Measurements from ENCODE around the gene STAC.

Gene STAC

DNA sequence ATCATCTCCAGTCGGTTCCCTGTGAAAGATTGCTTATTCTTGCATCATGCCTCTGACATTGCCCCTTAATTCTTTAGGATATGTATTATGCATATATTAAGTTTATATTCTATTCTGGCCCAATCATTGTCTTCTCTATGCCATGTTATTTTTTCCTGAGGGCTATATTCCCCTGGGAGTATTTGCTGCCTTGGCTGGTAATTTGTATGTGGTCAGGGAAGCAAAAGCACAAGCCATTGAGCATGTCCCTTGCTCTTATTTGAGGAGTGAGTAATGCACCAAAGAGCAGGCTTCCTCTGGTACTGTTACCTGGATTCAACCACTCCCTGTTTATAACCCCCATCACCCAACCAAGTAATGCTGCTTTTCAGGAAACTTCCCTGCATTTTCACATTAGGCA is 36.3 kb downstream of the STAC start:
- Histone ChIP-seq H3K4me1 (ENCODE audit: control insufficient read depth, insufficient read depth, low read length) (no peaks in the 10 kb centered on the region), H3K27me3 (ENCODE audit: control insufficient read depth, insufficient read depth, low read length) (no peaks in the 10 kb centered on the region), H3K4me3 (ENCODE audit: low read depth, low read length) (no peak overlapping the region), H3K9me3 (ENCODE audit: control insufficient read depth, insufficient read depth, low read length) (no peaks in the 10 kb centered on the region), H3K36me3 (ENCODE audit: control insufficient read depth, insufficient read depth, low read length) (no peaks in the 10 kb centered on the region), H3K9ac (ENCODE audit: low read depth, low read length) (no peak overlapping the region)

GRCh38 chr3:36417237-36417636 is 36.9 kb downstream of the STAC start:
- Histone ChIP-seq H3K36me3 (ENCODE audit: control insufficient read depth, insufficient read depth, low read length) (no peaks in the 10 kb centered on the region), H3K27me3 (ENCODE audit: control insufficient read depth, insufficient read depth, low read length) (no peaks in the 10 kb centered on the region), H3K9ac (ENCODE audit: low read depth, low read length) (no peak overlapping the region), H3K4me3 (ENCODE audit: low read depth, low read length) (no peak overlapping the region), H3K4me1 (ENCODE audit: control insufficient read depth, insufficient read depth, low read length) (no peaks in the 10 kb centered on the region), H3K9me3 (ENCODE audit: control insufficient read depth, insufficient read depth, low read length) (no peaks in the 10 kb centered on the region)

DNA sequence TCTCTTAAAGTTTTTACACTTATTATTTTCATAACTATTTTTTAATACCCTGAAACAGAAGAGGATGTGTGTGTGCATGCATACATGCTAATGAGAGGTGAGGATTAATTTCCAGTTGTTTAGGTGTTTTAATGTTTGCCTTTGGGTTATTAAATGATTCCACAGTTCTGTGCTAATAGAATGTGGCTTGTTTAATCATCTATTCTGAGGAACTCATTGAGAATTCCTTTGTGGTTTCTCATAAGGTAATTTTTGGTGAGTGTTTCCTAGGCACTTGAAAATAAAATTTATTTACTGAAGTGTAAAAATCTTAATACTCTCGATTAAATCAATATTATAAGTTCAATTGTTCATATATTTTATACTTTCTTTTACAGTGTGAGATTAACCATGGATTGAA is 38.0 kb downstream of the STAC start:
- H3K9ac ChIP-seq (ENCODE audit: low read depth, low read length) = no peak overlapping the region

GRCh38 chr3:36428445-36428844 is 48.1 kb downstream of the STAC start:
- H3K27me3 ChIP-seq (ENCODE audit: control insufficient read depth, insufficient read depth, low read length) = no peaks in the 10 kb centered on the region
- H3K36me3 ChIP-seq (ENCODE audit: control insufficient read depth, insufficient read depth, low read length) = no peaks in the 10 kb centered on the region
- H3K9ac ChIP-seq (ENCODE audit: low read depth, low read length) = no peak overlapping the region

More for the DNA sequence above, 38.0 kb downstream of the STAC start:
- no peaks in the 10 kb centered on the region for H3K9me3 ChIP-seq (ENCODE audit: control insufficient read depth, insufficient read depth, low read length)
- H3K4me1 ChIP-seq (ENCODE audit: control insufficient read depth, insufficient read depth, low read length) = no peaks in the 10 kb centered on the region
- H3K4me3 ChIP-seq (ENCODE audit: low read depth, low read length) = no peak overlapping the region
- no peaks in the 10 kb centered on the region for H3K27me3 ChIP-seq (ENCODE audit: control insufficient read depth, insufficient read depth, low read length)
- no peaks in the 10 kb centered on the region for H3K36me3 ChIP-seq (ENCODE audit: control insufficient read depth, insufficient read depth, low read length)

DNA sequence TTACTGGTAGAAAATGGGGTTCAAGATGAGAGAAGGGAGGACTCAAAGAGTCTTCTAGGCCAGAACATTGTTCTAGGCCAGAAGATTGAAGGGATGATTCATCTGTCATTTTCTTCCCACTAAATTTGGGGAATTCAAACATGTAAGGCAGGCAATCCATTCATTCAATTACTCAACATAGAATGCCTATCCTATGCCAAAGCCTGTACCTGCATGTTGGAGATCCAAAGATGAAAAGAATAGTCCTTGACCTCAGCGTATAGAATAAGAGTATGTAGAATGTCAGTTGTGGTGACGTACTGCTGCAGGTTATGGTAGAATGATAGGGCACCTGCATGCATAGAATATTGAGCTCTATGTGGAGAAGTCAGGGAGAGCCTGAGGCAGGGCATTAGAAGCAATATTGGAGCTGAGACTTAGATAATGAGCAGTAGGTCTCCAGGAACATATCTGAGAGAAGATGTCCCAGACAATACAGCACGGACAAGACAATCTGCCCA is 49.7 kb downstream of the STAC start:
- H3K36me3 ChIP-seq (ENCODE audit: control insufficient read depth, insufficient read depth, low read length) = no peaks in the 10 kb centered on the region
- no peaks in the 10 kb centered on the region for H3K9me3 ChIP-seq (ENCODE audit: control insufficient read depth, insufficient read depth, low read length)
- no peaks in the 10 kb centered on the region for H3K27me3 ChIP-seq (ENCODE audit: control insufficient read depth, insufficient read depth, low read length)
- no peaks in the 10 kb centered on the region for H3K4me1 ChIP-seq (ENCODE audit: control insufficient read depth, insufficient read depth, low read length)
- H3K9ac ChIP-seq (ENCODE audit: low read depth, low read length) = no peak overlapping the region
- H3K4me3 ChIP-seq (ENCODE audit: low read depth, low read length) = no peak overlapping the region

More at GRCh38 chr3:36428445-36428844, 48.1 kb downstream of the STAC start:
- H3K9me3 ChIP-seq (ENCODE audit: control insufficient read depth, insufficient read depth, low read length) = no peaks in the 10 kb centered on the region
- no peaks in the 10 kb centered on the region for H3K4me1 ChIP-seq (ENCODE audit: control insufficient read depth, insufficient read depth, low read length)
- H3K4me3 ChIP-seq (ENCODE audit: low read depth, low read length) = no peak overlapping the region

DNA sequence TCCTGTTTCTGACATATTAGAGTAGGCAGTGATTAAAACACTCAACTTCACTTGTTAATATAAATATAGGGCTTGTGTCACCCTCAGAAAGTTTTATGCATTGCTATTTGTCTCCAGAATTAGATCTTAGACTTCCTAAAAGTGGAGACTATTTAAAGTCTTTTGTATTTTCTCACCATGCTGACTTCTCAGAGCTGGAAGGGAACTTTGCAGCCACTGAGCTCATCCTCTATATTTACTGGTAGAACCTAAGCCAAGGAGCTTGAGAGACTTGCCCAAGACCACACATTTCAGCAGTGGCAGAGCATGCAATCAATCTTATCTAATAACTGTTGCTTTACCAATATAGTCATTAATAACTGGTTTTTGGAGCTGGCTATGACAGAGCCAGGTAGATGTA is 53.2 kb downstream of the STAC start:
- H3K27me3 ChIP-seq (ENCODE audit: control insufficient read depth, insufficient read depth, low read length) = no peaks in the 10 kb centered on the region
- H3K4me1 ChIP-seq (ENCODE audit: control insufficient read depth, insufficient read depth, low read length) = no peaks in the 10 kb centered on the region
- H3K9ac ChIP-seq (ENCODE audit: low read depth, low read length) = no peak overlapping the region
- H3K4me3 ChIP-seq (ENCODE audit: low read depth, low read length) = no peak overlapping the region
- H3K9me3 ChIP-seq (ENCODE audit: control insufficient read depth, insufficient read depth, low read length) = no peaks in the 10 kb centered on the region
- no peaks in the 10 kb centered on the region for H3K36me3 ChIP-seq (ENCODE audit: control insufficient read depth, insufficient read depth, low read length)

GRCh38 chr3:36434687-36435426 is 54.6 kb downstream of the STAC start:
- Histone ChIP-seq H3K9me3 (ENCODE audit: control insufficient read depth, insufficient read depth, low read length) (no peaks in the 10 kb centered on the region), H3K36me3 (ENCODE audit: control insufficient read depth, insufficient read depth, low read length) (no peaks in the 10 kb centered on the region), H3K9ac (ENCODE audit: low read depth, low read length) (no peak overlapping the region), H3K4me1 (ENCODE audit: control insufficient read depth, insufficient read depth, low read length) (no peaks in the 10 kb centered on the region), H3K27me3 (ENCODE audit: control insufficient read depth, insufficient read depth, low read length) (no peaks in the 10 kb centered on the region), H3K4me3 (ENCODE audit: low read depth, low read length) (no peak overlapping the region)

GRCh38 chr3:36443028-36443686 is 62.9 kb downstream of the STAC start:
- Histone ChIP-seq H3K4me3 (ENCODE audit: low read depth, low read length) (no peak overlapping the region), H3K9me3 (ENCODE audit: control insufficient read depth, insufficient read depth, low read length) (no peaks in the 10 kb centered on the region), H3K27me3 (ENCODE audit: control insufficient read depth, insufficient read depth, low read length) (no peaks in the 10 kb centered on the region), H3K36me3 (ENCODE audit: control insufficient read depth, insufficient read depth, low read length) (peaks cover 2% of the 10 kb centered on the region), H3K4me1 (ENCODE audit: control insufficient read depth, insufficient read depth, low read length) (no peaks in the 10 kb centered on the region), H3K9ac (ENCODE audit: low read depth, low read length) (no peak overlapping the region)

- Histone ChIP-seq H3K36me3 (ENCODE audit: control insufficient read depth, insufficient read depth, low read length) (peaks cover 2% of the 10 kb centered on the region), H3K4me3 (ENCODE audit: low read depth, low read length) (no peak overlapping the region), H3K9ac (ENCODE audit: low read depth, low read length) (no peak overlapping the region), H3K9me3 (ENCODE audit: control insufficient read depth, insufficient read depth, low read length) (no peaks in the 10 kb centered on the region), H3K27me3 (ENCODE audit: control insufficient read depth, insufficient read depth, low read length) (no peaks in the 10 kb centered on the region), H3K4me1 (ENCODE audit: control insufficient read depth, insufficient read depth, low read length) (no peaks in the 10 kb centered on the region)
Observed at GRCh38 chr3:36444909-36445308, 64.6 kb downstream of the STAC start.

- H3K36me3 ChIP-seq (ENCODE audit: control insufficient read depth, insufficient read depth, low read length) = peaks cover 2% of the 10 kb centered on the region
- H3K9ac ChIP-seq (ENCODE audit: low read depth, low read length) = no peak overlapping the region
- no peaks in the 10 kb centered on the region for H3K27me3 ChIP-seq (ENCODE audit: control insufficient read depth, insufficient read depth, low read length)
- no peaks in the 10 kb centered on the region for H3K4me1 ChIP-seq (ENCODE audit: control insufficient read depth, insufficient read depth, low read length)
- H3K9me3 ChIP-seq (ENCODE audit: control insufficient read depth, insufficient read depth, low read length) = no peaks in the 10 kb centered on the region
- H3K4me3 ChIP-seq (ENCODE audit: low read depth, low read length) = no peak overlapping the region
Observed at GRCh38 chr3:36446276-36446675, 66.0 kb downstream of the STAC start.

DNA sequence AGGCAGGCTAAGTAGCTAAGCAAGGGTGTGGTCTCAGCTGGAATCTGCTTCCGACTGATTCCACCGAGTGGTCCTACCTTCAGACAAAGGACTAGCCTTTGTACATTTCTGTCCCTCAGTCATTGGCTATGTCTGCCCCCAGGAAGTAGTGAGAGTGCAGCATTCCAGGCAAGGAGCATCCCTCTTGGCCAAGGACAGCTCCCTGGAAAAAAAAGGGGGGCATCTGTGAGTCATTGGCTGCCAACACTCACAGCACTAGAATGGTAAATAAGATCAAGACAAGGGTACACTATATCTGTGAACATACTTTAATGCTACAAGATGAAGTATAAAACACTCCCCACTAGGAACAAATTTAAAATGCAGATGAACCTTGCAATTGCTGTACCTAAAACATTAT is 66.8 kb downstream of the STAC start:
- peaks cover 2% of the 10 kb centered on the region for H3K36me3 ChIP-seq (ENCODE audit: control insufficient read depth, insufficient read depth, low read length)
- no peak overlapping the region for H3K9ac ChIP-seq (ENCODE audit: low read depth, low read length)
- no peak overlapping the region for H3K4me3 ChIP-seq (ENCODE audit: low read depth, low read length)
- no peaks in the 10 kb centered on the region for H3K4me1 ChIP-seq (ENCODE audit: control insufficient read depth, insufficient read depth, low read length)
- H3K9me3 ChIP-seq (ENCODE audit: control insufficient read depth, insufficient read depth, low read length) = no peaks in the 10 kb centered on the region
- no peaks in the 10 kb centered on the region for H3K27me3 ChIP-seq (ENCODE audit: control insufficient read depth, insufficient read depth, low read length)

DNA sequence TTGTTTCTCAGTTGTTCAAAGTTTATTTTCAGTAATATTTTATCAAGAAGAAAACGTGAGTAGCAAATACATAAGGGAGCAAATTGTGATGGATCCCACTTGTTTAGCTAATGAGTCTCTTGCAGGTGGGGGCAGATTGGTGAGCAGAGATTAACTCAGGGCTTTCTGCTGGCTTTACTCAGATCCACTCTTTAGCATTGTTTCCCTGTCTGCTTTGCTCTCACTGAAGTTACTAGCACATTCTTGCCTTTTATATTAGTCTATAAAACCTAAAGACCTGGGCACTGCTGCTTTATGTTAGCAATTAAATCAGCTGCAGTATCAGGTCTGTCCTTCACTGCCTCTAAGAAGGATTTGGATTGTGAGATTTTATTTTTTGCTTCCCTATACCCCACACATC is 71.5 kb downstream of the STAC start:
- no peaks in the 10 kb centered on the region for H3K27me3 ChIP-seq (ENCODE audit: control insufficient read depth, insufficient read depth, low read length)
- H3K9me3 ChIP-seq (ENCODE audit: control insufficient read depth, insufficient read depth, low read length) = no peaks in the 10 kb centered on the region
- H3K9ac ChIP-seq (ENCODE audit: low read depth, low read length) = no peak overlapping the region
- no peak overlapping the region for H3K4me3 ChIP-seq (ENCODE audit: low read depth, low read length)
- no peaks in the 10 kb centered on the region for H3K4me1 ChIP-seq (ENCODE audit: control insufficient read depth, insufficient read depth, low read length)
- peaks cover 2% of the 10 kb centered on the region for H3K36me3 ChIP-seq (ENCODE audit: control insufficient read depth, insufficient read depth, low read length)
